Loucy (cell line): Measurements from ENCODE around the gene NUP58.

Experiments
- H2AFZ ChIP-seq: fragments of 200-600 bp; sonication (generic); 2 replicates; pipeline ENCODE4 v1.6.0; 2016; ENCODE audit warnings: antibody characterized with exemption, mild to moderate bottlenecking, low read length, moderate library complexity
- H3F3A ChIP-seq: fragments of 200-600 bp; 2 replicates; pipeline ENCODE4 v1.6.0; 2016; ENCODE audit warnings: antibody characterized with exemption, low read depth, mild to moderate bottlenecking
- H3K27me3 ChIP-seq: fragments of 200-600 bp; sonication (generic); 2 replicates; pipeline ENCODE4 v1.6.1; 2014; ENCODE audit warnings: low read length, mild to moderate bottlenecking; ENCODE audit not compliant: insufficient read depth, poor library complexity, severe bottlenecking
- H3K36me3 ChIP-seq: fragments of 200-600 bp; sonication (generic); 2 replicates; pipeline ENCODE4 v1.6.1; 2016; ENCODE audit warnings: low read length; ENCODE audit not compliant: insufficient read depth
- H3K4me1 ChIP-seq: fragments of 200-600 bp; sonication (generic); 2 replicates; pipeline ENCODE4 v1.5.1; 2014; ENCODE audit warnings: low read length, mild to moderate bottlenecking; ENCODE audit not compliant: insufficient read depth, poor library complexity, severe bottlenecking
- H3K4me2 ChIP-seq: fragments of 200-600 bp; sonication (generic); 2 replicates; pipeline ENCODE4 v1.6.0; 2014; ENCODE audit warnings: antibody characterized with exemption, low read length, low read depth, mild to moderate bottlenecking; ENCODE audit not compliant: poor library complexity, severe bottlenecking
- H3K4me3 ChIP-seq: fragments of 200-600 bp; sonication (generic); 2 replicates; pipeline ENCODE4 v1.5.1; 2014; ENCODE audit warnings: low read length, mild to moderate bottlenecking, mixed read lengths; ENCODE audit not compliant: poor library complexity, severe bottlenecking
- H3K79me2 ChIP-seq: fragments of 200-600 bp; sonication (generic); 2 replicates; pipeline ENCODE4 v1.6.1; 2014; ENCODE audit warnings: low read length; ENCODE audit not compliant: insufficient read depth
- H3K9ac ChIP-seq: fragments of 200-600 bp; sonication (generic); 2 replicates; pipeline ENCODE4 v1.6.0; 2014; ENCODE audit warnings: mild to moderate bottlenecking, low read depth, low read length, moderate library complexity; ENCODE audit not compliant: poor library complexity, severe bottlenecking
- H3K9me2 ChIP-seq: fragments of 200-600 bp; sonication (generic); replicated peaks from 2 replicates; pipeline ENCODE4 v1.6.1; 2016; ENCODE audit warnings: low read depth, low read length, mixed read lengths
- H3K9me3 ChIP-seq: fragments of 200-600 bp; sonication (generic); 2 replicates; pipeline ENCODE4 v1.6.1; 2014; ENCODE audit warnings: mild to moderate bottlenecking, antibody characterized with exemption, low read length, low read depth; ENCODE audit not compliant: insufficient read depth
- H4K20me1 ChIP-seq: fragments of 200-600 bp; sonication (generic); 2 replicates; pipeline ENCODE4 v1.6.0; 2014; ENCODE audit warnings: antibody characterized with exemption, low read length, mild to moderate bottlenecking; ENCODE audit not compliant: insufficient read depth, poor library complexity, severe bottlenecking
- CTCF ChIP-seq: fragments of 200-600 bp; sonication (generic); conservative IDR thresholded peaks from 2 replicates; pipeline ENCODE4 v1.5.1; 2014; ENCODE audit warnings: mild to moderate bottlenecking, antibody characterized with exemption, low read length
- EZH2phosphoT487 ChIP-seq: fragments of 200-600 bp; IDR thresholded peaks from 2 replicates; pipeline ENCODE4 v1.6.1; 2018; ENCODE audit warnings: antibody characterized with exemption, mild to moderate bottlenecking, moderate library complexity, borderline replicate concordance

The NUP58 gene

DNA sequence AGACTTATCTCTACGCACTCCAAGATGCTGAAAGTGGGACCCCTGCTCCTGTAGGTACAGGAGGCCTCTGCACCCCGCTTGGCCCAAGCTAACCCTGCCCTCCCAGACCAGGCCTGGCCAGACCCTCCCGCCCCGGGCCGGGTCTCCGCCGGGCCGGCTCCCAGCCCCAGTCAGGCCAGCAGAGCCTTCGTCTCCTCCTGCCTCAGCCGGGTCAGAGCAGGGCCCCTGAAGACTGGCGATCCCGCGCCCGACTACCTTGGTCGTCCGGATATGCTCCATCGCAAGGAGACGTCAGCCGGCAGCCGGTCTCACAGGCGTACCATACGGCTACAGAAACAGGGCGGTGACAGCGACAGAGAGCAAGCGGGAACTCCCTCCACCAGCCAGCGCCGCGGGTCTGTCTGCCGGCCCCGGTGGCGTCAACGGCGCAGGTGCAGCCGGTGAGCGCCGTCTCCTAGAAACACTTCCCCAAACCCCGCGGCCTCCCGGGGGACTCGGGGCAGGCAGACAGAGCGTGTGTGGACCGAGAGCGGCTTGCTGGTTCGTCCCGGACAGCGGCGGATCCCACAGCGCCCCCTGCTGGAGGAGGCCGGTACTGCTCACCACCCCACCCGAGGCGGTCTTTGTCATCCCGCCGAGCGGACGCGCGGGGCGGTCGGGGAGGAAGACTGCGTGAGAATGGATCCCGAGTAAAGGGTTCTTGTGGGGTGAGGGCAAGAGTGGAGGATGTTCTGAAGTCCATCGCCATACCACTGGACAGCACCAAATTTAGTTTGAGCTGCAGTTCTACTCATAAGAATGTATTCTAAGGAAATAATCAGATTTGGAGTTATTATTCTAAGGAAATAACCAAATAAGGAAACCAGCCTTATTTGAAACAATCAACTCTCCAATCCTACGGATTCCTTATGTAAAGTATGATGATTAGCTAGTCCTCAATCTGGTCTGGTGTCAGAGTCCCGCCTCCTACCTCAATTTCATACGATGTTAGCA, 14.2 kb upstream of the NUP58 start, which contains the start of gene MTMR6:
TSS of gene MTMR6 (minus strand) at position 520 of the 993 bp plus-strand sequence. CDS start at position 279, 241 bp downstream.
- no peaks in the 10 kb centered on the region for H3K36me3 ChIP-seq
- peaks cover 47% of the 10 kb centered on the region for H3K79me2 ChIP-seq
- peak within 1 kb of the TSS; percentile 95 for H3K9ac ChIP-seq
- H2AFZ ChIP-seq, result peak within 1 kb of the TSS; percentile 98
- H3K27me3 ChIP-seq, result no peaks in the 10 kb centered on the region
- no peaks in the 10 kb centered on the region for H3K9me3 ChIP-seq
- peaks cover 3% of the 10 kb centered on the region; the same call in 1 of the 2 replicates for H3F3A ChIP-seq
- no peaks in the 10 kb centered on the region for H3K9me2 ChIP-seq
- H4K20me1 ChIP-seq, result peaks cover 29% of the 10 kb centered on the region
- peak within 1 kb of the TSS; percentile 97 for H3K4me2 ChIP-seq
- TF ChIP-seq CTCF, result peak; percentile 86
- TF ChIP-seq EZH2phosphoT487, result no peak
- peaks cover 48% of the 10 kb centered on the region for H3K4me1 ChIP-seq
- peak within 1 kb of the TSS; percentile 99 for H3K4me3 ChIP-seq

DNA sequence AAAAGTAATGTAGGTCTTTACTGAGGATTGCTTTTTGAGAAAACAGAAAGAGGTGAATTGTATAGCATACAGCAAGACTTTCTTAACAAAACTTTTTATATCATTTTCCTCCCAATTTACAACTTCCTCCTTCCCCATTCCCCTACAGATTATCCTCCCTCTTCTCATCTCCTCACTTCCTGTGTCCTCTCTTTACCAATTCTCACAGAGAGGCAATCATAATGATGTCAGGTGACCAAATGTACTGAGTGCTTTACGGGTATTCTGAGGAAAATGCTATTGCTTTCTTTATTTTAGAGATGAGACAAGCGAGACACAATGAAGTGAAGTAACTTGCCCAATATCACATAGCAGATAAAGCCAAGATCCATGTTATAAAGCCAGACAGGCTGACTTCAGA, 12.5 kb upstream of the NUP58 start:
- Histone ChIP-seq H3K79me2 (peaks cover 31% of the 10 kb centered on the region), H2AFZ (peak overlapping the region; percentile 16; the same call in 1 of the 2 replicates), H4K20me1 (peaks cover 17% of the 10 kb centered on the region), H3F3A (0 out of 2 replicates have a peak, but pooled peaks cover 3% of the 10 kb centered on the region), H3K36me3 (no peaks in the 10 kb centered on the region), H3K9me2 (no peaks in the 10 kb centered on the region), H3K4me3 (no peak overlapping the region), H3K27me3 (no peaks in the 10 kb centered on the region), H3K4me2 (no peak overlapping the region), H3K9me3 (no peaks in the 10 kb centered on the region), H3K9ac (no peak overlapping the region), H3K4me1 (peaks cover 44% of the 10 kb centered on the region)
- TF ChIP-seq EZH2phosphoT487, result no peak

- Histone ChIP-seq H3K4me1 (peaks cover 21% of the 10 kb centered on the region), H4K20me1 (peaks cover 2% of the 10 kb centered on the region), H3F3A (0 out of 2 replicates have a peak, but pooled peaks cover 3% of the 10 kb centered on the region), H3K4me2 (peak overlapping the region; percentile 80), H3K27me3 (no peaks in the 10 kb centered on the region), H3K9me3 (no peaks in the 10 kb centered on the region), H2AFZ (peak overlapping the region; percentile 88), H3K9ac (peak overlapping the region; percentile 66), H3K79me2 (peaks cover 4% of the 10 kb centered on the region), H3K4me3 (peak overlapping the region; percentile 64), H3K36me3 (no peaks in the 10 kb centered on the region), H3K9me2 (no peaks in the 10 kb centered on the region)
- no peak for TF ChIP-seq EZH2phosphoT487
- TF ChIP-seq CTCF, result no peak
These were observed 9.7 kb upstream of the NUP58 start for GRCh38 chr13:25291691-25292090.
